ENCODE results near the gene MSL1. TPM values are rescaled to one million over a fixed set of nuclear protein-coding genes. Genes with fewer than 3 reads are reported as not detected.
"Not testable (repeated sequence)": the region's sequence is repeated elsewhere in the genome, so short reads cannot be mapped to it uniquely, and the experiment has no call there.

MSL1 gene
- total RNA-seq, 2 donors from 2014 or later = 42.2 to 52.5 TPM

DNA sequence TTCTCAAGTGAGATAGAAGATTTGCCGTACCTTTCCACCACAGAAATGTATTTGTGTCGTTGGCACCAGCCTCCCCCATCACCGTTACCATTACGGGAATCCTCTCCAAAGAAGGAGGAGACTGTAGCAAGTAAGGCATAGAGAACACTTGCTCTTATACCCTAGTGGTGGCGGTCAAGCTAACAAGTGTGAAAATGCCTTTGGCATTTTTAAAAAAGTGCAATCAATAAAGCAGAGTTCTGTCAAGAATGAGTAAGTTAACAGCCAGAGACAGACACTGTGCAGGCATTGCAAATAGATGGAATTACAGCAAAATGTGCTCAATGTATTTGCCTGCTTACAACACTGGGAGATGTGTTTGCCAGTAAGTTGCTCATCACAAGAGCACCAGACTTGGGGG is 7.7 kb downstream of the MSL1 start:
- Histone ChIP-seq H3K4me1 (peaks cover 0 to 11% of the 10 kb centered on the region in 2 donors), H3K27me3 (no peaks in the 10 kb centered on the region), H3K27ac (no peak overlapping the region), H3K36me3 (peaks cover 85% of the 10 kb centered on the region), H3K4me3 (no peak overlapping the region), H3K9me3 (no peaks in the 10 kb centered on the region)
- TF ChIP-seq, protein P1, sequence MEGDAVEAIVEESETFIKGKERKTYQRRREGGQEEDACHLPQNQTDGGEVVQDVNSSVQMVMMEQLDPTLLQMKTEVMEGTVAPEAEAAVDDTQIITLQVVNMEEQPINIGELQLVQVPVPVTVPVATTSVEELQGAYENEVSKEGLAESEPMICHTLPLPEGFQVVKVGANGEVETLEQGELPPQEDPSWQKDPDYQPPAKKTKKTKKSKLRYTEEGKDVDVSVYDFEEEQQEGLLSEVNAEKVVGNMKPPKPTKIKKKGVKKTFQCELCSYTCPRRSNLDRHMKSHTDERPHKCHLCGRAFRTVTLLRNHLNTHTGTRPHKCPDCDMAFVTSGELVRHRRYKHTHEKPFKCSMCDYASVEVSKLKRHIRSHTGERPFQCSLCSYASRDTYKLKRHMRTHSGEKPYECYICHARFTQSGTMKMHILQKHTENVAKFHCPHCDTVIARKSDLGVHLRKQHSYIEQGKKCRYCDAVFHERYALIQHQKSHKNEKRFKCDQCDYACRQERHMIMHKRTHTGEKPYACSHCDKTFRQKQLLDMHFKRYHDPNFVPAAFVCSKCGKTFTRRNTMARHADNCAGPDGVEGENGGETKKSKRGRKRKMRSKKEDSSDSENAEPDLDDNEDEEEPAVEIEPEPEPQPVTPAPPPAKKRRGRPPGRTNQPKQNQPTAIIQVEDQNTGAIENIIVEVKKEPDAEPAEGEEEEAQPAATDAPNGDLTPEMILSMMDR (IDR thresholded peaks at IDR 0.05) = no peak
- DNase-seq (ENCODE audit: low spot score) = no peak

DNA sequence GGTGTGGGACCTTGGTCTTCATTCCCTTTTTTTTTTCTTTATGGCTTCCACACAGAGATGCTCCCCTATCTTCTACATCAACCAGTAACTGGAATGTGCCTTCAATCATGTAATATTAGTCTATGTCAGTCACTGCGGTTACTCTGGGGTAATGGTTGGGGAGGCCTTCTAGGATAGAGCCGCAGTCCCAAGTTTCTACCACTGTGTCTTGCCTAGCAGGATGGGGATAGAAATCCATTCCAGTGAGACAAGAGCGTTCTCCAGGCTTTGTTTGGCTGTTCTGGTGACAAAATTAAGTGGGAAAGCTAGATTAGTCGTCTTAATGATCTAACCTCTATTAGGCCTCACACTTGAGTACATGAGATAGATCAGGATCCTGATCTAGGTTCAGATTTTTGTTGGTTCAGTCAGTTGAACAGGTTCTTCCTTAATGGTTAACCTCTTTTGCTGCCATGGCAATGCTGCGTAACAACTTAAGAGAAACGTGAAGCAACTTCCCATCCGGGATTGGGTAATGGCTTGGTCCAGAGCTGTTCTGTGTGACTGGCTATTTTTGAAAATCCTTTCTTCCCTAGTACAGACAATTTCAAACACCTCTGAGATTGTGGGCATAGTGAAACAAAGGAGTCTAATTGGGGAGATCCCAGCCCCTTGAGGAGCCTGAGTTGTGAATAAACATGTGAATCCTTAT is 8.7 kb downstream of the MSL1 start:
- H3K27ac ChIP-seq = no peak overlapping the region
- peaks cover 90% of the 10 kb centered on the region for H3K36me3 ChIP-seq
- no peak for DNase-seq (ENCODE audit: low spot score)

DNA sequence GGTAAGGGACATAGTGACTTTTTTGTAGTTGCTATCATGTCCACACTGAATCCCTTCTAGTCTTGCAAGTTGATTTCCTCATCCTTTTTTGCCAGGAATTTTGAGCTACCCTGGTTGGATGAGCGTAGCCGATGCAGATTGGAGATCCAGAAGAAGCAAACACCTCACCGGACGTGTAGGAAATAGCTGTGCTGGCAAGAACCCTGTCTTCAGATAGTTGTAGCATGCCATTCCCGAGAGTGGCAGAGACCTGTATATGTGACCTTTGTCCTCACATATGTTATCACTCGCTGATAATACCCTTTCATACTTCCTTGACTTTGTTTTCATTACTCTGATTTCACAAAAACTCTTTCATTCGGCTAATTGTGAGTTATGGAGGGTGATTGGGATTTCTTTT is 12.4 kb downstream of the MSL1 start:
- H3K27ac ChIP-seq = no peak overlapping the region
- no peak for DNase-seq (ENCODE audit: low spot score)
- H3K27me3 ChIP-seq = no peaks in the 10 kb centered on the region
- peaks cover 73% of the 10 kb centered on the region for H3K36me3 ChIP-seq
- no peaks in the 10 kb centered on the region for H3K9me3 ChIP-seq
- no peak overlapping the region for H3K4me3 ChIP-seq
- H3K4me1 ChIP-seq = peaks cover 0 to 6% of the 10 kb centered on the region in 2 donors
- TF ChIP-seq, protein P1 (IDR thresholded peaks at IDR 0.05) = no peak

More for the DNA sequence above, 8.7 kb downstream of the MSL1 start:
- Histone ChIP-seq H3K4me1 (peaks cover 0 to 1% of the 10 kb centered on the region in 2 donors), H3K27me3 (no peaks in the 10 kb centered on the region), H3K9me3 (no peaks in the 10 kb centered on the region), H3K4me3 (no peak overlapping the region)
- TF ChIP-seq, protein P1 (IDR thresholded peaks at IDR 0.05) = no peak

DNA sequence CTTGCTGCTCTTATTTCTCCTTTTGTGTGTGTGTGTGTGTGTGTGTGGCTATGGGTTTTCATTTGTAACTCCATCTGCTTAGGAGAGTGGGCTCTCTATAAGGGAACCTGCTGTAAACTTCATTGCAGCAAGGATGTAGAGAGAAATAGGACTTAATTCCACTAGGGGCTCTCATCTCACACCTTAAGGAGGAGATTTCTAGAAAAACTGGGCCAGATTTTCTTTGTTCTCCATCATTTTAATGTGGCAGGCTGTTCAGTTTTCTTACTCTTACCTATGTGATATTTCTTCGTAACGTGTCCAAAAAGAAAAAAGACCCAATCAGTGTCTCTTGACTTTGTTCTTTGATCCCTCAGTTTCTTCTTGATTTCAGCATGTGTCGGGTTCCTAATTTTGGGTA is 14.0 kb downstream of the MSL1 start:
- Histone ChIP-seq H3K27me3 (no peaks in the 10 kb centered on the region), H3K9me3 (no peaks in the 10 kb centered on the region), H3K27ac (no peak overlapping the region), H3K36me3 (peaks cover 57% of the 10 kb centered on the region), H3K4me1 (peaks cover 0 to 12% of the 10 kb centered on the region in 2 donors), H3K4me3 (no peak overlapping the region)
- DNase-seq (ENCODE audit: low spot score) = no peak
- TF ChIP-seq, protein P1 (IDR thresholded peaks at IDR 0.05) = no peak

DNA sequence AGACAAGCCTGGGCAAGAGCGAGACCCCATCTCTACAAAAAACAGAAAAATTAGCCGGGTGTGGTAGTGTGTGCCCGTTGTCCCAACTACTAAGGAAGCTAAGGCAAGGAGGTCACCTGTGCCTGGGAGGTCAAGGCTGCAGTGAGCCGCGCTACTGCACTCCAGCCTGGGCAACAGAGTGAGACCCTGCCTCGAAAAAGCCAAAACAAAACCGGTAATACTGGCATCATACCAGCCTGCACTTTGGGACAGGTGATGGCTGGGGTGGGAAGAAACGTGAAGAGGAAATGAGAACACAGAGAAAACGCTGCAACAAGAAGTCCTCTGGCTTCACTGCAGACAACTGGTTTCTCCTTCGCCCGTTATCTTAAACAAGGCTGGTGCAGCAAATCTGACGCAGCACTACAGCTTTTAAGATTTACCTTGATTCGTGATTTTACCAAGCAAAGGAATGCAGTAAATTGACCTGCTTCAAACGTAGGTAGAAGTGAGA is 17.8 kb downstream of the MSL1 start:
- DNase-seq (ENCODE audit: low spot score) = no peak
- H3K27me3 ChIP-seq = no peaks in the 10 kb centered on the region
- TF ChIP-seq, protein P1 (IDR thresholded peaks at IDR 0.05) = no peak
- H3K4me3 ChIP-seq = peak overlapping the region; percentile 38 to 90
- H3K9me3 ChIP-seq = no peaks in the 10 kb centered on the region
- peaks cover 0 to 26% of the 10 kb centered on the region in 2 donors for H3K4me1 ChIP-seq
- H3K36me3 ChIP-seq = peaks cover 38% of the 10 kb centered on the region
- peak overlapping the region; percentile 96 to 99 for H3K27ac ChIP-seq

DNA sequence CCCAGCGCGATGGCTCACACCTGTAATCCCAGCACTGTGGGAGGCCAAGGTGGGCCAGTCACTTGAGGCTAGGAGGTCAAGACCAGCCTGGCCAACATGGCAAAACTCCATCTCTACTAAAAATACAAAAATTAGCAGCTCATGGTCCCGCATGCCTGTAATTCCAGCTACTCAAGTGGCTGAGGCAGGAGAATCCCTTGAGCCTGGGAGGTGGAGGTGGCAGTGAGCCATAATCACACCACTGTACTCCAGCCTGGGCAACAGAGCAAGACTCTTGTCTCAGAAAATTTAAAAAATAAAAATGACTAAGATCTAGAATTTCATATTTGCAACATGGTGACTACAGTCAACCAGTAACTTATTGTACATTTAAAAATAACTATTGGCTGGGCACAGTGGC is 21.4 kb downstream of the MSL1 start:
- not testable (repeated sequence) for H3K9me3 ChIP-seq

More for the DNA sequence above, 21.4 kb downstream of the MSL1 start:
- Histone ChIP-seq H3K36me3 (peaks cover 30% of the 10 kb centered on the region), H3K4me1 (peaks cover 0 to 28% of the 10 kb centered on the region in 2 donors)
- H3K27me3 ChIP-seq; H3K4me3 ChIP-seq; DNase-seq (ENCODE audit: low spot score); H3K27ac ChIP-seq: not testable (repeated sequence)
